Daoy (cell line): ENCODE results near the gene ZNF398. TPM values are rescaled to one million over a fixed set of nuclear protein-coding genes. Genes with fewer than 3 reads are reported as not detected.

Experiments
- DNase-seq: peaks from one replicate; pipeline ENCODE4 v3.0.0-alpha.2; 2015; ENCODE audit warnings: low read depth
- total RNA-seq: library from RNA; depleted of rRNA; stranded (reverse); fragments of >200 nt; shearing (Covaris generic); gene quantifications from 2 replicates; pipeline ENCODE4 v1.2.3, GENCODE V29; 2014

ZNF398 gene
- total RNA-seq, 1 experiment from 2014 or later: 8.7 TPM

DNA sequence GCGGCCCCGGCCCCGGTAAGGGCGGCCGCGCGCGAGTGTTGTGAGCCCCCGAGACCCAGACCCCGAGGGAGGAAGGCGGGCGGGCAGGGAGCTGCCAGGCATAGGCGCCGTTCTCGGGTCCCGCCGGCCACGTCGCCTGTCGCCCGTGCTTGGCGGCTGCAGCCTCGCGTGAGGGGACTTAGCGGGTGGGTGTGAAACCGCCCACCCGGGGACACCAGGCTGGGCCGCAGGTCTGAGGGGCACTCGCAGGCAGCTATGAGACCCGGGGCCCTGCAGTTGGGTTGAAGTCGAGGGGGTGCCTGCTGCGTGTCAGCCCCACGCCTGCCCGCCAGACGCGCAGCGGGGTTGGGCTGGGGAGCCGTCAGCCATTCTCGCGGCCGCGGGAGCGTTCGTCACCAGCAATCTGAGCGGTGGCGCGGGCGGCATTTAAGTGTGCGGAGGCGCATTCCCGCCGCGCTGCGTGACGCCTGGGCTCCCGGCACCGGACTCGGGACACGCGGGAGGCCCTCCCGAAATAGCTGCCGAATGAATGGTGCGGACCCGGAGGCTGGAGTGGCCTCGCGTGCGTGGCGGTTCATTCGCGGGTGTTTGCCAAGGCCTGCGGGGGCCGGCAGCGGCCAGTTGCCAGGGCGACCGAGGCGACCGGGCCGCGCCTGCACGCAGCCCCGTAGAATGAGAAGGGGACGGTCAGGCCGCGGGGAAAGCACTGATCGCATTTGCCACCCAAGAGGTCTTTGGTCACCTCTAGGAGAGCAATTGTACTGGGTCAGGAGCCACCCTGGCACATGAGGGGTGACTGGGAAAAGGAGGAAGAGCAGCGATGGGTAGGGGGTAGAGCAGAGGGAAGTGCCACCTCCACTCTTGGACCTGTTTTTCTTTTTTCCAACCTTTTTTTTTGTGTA lies 750 bp downstream of the ZNF398 start:
- peak; percentile 74 for DNase-seq

DNA sequence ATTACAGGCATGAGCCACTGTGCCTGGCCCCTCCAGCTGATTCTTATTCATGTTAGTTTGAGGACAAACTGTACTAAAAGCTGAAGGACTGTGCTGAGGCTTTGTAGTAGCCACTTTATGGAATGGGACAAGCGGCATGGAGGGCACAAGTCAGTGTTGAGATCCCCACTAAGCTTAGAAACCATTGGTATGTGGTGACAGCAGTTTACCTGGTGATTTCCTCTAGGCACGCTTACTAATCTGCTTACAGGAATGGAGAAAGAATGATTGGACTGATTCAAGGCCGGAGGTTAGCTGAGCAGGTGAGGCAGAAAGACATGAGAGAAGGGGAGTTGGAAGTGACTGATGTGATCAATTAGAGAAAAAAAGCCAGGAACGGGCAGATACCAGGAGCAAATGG lies 3.7 kb downstream of the ZNF398 start:
- DNase-seq: no peak

DNA sequence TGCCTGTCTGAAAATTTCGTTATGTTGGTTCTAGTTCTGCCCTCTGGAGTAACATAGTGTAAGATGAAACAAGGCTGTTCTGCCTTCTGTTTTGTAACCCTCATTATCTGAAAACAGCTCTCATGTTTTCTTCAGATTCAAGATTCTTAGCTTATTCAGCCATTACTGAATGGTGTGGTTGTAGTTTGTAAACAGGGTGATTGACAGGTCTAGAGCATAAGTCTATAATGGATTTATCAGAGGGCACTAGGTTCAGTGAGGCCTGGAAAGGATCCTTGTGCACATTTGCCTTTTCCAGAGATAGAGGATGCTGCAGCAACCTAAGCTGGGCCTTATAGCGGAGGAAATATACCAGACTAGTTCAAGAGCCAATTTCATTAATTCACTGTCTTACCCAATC lies 6.1 kb downstream of the ZNF398 start:
- no peak for DNase-seq

DNA sequence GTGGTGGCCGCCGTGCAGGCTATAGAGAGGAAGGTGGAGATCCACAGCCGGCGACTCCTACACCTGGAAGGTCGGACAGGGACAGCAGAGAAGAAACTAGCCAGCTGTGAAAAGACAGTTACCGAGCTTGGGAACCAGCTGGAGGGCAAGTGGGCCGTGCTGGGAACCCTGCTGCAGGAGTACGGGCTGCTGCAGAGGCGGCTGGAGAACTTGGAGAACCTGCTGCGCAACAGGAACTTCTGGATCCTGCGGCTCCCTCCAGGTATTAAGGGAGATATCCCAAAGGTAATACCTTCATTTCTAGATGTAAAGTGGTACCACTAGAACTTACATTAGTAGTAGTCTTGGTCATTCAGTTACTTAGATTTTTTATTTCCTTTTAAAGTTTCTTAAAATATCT lies 6.8 kb downstream of the ZNF398 start:
- no peak for DNase-seq

DNA sequence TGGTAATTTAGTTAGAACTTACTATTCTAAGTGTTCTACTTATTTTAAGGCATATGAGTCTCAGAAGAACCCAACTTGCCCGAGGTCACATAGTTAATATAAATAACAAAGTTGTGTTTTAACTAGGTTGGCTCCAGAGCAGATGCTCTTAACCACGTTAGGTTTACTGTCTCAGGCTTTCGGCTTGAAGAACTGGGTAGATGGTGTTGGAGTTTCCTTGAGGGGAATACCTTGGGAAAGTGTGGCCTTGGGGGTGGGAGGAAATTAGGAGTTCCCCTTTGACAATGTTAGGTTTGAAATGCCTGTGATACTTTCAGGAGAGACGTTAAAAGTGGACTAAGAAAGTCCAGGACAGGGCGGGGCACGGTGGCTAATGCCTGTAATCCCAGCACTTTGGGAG lies 9.6 kb downstream of the ZNF398 start:
- DNase-seq: no peak

DNA sequence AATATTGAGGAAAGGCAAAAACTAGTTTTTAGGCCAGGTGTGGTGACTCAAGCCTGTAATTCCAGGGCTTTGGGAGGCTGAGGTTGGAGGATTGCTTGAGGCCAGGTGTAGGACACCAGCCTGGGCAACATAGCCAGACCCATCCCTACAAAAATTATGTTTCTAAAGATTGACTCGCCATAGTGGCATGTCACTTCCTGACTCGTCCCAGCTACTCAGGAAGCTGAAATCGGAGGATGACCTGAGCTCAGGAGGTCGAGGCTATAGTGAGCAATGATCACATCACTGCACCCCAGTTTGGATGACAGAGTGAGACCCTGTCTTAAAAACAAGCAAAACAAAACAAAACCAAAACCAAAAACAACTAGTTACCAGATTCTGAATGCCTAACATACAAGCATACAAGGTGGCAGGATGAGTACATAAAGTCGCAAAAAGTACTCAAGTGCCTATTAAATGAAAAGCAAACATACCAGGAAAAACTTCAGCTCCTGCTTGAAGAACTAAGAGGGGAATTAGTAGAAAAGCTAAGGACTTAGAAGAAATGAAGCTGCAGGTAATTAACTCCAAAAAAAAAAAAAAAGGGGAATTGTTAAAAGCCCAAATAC lies 14.1 kb downstream of the ZNF398 start:
- DNase-seq: peak; percentile 41

DNA sequence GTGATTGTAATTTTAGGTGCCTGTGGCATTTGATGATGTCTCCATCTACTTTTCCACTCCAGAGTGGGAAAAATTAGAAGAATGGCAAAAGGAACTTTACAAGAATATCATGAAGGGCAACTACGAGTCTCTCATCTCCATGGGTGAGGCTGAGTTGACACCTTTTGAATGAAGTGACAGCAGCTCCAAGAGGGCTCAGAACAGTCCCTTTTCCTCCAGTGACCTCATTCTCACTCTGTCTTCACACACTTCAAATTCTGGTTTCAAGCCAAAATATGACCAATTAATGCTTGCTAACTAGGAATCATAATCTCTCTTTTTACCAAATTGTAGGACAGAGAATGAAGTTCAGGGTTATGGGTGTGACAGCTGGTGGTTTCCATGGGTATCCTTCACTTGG lies 18.9 kb downstream of the ZNF398 start:
- DNase-seq: no peak

DNA sequence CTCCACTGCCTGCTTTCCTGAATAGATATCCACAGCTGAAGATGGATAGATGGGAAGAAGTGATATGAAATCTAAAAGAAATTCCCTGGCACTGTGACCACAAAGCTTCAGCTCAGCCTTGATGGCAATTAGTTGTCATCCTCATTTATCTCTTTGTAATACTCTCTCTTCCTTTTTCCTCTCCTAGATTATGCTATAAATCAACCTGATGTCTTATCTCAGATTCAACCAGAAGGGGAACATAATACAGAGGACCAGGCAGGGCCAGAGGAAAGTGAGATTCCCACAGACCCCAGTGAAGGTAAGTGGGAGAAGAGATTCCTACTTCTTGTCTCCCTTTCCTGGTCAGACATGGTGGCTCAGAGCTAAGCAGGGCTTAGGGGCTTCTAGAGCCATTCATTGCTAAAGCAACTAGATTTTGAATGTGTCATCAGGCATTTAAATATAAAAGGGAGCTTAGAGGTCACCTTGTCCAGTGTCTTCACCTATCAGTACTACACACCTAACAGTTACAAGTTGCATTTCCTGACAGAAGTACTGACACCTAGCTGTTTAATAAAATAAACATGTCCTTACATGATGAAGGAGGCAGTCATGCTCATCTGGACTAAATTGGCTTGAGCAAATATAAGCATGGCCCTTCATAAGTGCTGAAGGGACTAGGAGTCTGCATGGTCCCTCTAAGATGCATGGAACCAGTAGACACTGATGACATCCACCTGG lies 19.5 kb downstream of the ZNF398 start:
- no peak for DNase-seq

DNA sequence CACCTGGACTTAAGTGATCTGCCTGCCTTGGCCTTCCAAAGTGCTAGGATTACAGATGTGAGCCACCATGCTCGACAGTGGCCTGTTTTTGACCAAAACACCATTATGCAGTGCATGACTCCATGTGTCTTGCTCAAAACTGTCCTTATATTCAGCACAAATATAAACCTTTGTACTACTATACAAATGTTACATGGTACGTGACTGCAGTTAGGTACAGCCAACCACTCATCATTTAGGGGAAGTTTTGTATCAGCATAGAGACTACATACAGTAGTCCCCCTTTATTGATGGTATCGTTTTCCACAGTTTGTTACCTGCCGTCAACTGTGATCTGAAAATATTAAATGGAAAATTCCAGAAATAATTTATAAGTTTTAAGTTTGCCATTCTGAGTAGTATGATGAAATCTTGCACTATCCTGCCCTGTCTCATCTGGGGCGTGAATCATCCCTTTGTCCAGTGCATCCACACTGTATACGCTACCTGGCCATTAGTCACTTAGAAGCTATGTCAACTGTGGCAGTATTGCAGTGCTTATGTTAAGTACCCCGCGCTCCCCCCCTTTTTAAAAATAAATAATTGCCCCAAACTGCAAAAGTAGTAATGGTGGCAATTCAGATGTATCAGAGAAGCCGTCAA lies 24.8 kb downstream of the ZNF398 start:
- no peak for DNase-seq

DNA sequence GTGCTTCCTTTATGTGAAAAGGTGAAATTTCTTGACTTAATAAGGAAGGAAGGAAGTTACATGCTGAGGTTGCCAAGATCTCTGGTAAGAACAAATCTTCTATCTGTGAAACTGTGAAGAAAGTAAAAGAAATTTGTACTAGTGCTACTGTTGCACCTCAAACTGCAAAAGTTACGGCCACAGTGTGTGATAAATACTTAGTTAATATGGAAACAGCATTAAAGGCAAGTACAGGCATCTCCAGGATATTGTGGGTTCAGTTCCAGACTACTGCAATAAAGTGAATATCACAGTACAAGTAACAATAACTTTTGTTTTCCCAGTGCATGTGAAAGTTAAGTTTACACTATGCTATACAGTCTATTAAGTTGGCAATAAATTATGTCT lies 25.3 kb downstream of the ZNF398 start:
- no peak for DNase-seq

DNA sequence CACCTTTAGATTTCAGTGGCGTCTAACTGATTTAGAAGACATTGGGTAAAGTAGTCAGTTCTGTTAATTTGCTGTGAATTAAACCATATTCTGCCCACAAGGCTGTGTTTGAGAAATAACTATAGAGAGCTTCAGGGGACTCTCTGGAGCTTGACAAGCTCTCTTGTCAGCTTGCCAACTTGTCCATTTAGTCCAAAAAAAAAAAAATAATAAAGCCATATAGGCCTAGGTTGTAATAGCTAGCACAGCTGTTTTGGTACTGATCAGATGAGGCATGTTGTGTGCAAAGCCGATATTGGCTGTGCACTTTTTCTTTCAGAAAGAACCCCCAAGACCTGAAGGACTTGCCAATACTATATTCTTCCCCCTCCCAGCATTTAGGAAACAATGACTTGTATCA lies 27.9 kb downstream of the ZNF398 start:
- no peak for DNase-seq

DNA sequence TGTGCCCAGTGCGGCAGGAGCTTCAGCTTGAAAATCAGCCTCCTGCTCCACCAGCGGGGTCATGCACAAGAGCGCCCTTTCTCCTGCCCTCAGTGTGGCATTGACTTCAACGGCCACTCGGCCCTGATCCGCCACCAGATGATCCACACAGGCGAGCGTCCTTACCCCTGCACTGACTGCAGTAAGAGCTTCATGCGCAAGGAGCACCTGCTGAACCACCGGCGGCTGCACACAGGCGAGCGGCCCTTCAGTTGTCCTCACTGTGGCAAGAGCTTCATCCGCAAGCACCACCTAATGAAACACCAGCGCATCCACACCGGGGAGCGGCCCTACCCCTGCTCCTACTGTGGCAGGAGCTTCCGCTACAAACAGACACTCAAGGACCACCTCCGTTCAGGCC lies 32.0 kb downstream of the ZNF398 start:
- no peak for DNase-seq

DNA sequence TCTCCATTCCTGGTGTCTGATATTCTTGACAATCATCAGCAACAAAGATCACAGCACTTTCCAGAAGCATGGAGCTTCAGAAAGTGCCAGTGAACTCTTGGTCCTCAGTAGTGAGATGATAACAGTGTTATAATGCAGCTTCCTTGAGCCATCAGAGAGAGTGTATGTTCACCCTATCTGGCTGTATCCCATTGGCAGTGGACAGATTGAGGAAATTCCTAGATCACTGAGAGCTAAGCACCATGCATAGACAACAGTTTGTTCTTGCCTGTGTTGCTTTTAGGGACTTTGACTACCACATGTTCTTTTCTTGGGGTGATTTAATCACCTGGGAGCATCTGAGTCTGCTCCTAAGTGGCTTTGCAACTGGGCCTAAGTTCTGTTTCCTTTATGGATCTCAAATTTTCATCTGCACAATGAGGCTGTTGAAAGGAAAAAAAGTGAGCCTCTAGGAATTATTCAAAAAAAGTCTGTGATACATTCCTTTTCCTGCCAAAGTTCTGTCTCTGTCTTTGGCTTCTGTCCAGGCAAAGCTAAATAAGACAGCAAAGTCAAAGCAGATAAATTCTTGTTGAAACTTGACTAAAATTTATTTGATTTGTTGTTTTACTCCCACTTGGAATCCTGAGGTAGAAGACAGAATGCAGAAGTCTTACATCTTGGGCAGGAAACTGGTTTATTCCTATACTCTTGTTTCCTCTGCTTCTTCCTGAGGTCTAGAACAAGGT lies 33.6 kb downstream of the ZNF398 start:
- DNase-seq: no peak

DNA sequence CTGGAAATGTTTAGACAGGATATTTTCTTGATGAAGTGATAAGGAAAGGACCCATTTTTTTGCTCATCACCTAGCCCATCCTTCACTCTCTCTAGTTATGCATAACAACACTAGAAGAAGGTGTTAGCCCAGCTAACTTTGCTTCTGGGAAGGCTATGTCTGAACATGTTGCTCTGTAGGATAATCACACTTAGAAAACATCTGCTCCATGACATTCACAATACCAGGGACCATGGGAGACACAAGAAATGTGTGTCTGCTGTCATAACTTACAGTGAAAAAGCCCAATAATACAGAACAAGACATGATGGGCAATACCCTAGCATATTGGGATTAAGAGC lies 34.2 kb downstream of the ZNF398 start:
- no peak for DNase-seq

DNA sequence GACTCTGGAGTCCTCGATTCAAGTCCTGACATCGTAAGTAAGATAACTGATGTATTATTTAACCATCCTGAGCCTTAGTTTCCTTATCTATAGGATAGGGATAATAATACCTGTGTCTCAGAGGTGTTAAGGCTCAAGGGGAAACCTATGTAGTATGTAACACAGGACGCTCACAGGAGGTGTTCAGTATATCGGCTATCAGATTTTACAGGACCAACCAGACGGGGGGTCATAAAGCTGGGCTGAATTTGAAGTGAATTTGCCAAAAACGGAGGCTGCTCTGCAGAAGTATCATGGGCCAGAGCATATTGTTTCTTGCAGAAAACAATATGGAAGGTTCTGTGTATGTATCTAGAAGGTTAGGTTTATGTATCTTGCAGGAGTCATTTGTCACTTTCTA lies 37.0 kb downstream of the ZNF398 start:
- no peak for DNase-seq

DNA sequence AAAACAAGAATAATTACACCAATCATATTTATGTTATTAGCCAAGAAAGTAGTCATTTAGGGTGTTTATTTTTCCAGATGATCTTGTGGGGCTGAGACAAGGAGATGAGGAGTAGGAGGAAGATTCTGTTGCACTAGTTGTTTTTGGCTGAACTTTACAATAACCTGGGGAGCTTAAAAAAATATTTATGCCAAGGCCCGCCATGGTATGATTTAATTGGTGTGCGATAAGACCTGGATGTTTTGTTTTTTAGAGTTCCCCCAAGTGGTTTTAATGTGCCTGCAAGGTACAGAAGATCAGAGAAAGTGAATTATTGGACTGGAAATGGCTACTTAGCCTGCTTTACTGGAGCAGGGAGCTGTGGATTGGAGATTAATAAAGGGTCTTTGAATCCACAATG lies 41.0 kb downstream of the ZNF398 start:
- DNase-seq: no peak

DNA sequence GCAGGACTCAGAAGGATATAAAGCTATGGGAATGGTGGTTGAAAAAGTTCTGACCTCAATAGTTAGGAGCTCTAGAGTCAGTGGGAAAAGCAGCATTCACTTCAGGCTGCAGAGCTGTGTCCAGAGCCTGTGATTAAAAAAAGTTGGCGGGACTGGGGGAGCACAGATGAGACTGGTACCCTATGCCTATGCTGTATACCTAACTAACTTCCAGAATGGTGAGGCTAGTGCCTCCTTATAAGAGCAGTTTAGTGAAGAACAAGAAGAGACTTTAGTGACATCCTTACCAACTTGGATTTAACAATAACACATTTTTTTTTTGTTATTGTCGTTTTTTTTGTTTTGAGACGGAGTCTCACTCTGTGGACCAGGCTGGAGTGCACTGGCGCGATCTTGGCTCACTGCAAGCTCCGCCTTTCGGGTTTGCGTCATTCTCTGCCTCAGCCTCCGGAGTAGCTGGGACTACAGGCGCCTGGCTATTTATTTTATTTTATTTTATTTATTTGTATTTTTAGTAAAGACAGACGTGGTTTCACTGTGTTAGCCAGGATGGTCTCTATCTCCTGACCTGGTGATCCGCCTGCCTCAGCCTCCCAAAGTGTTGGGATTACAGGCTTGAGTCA lies 41.5 kb downstream of the ZNF398 start:
- no peak for DNase-seq

DNA sequence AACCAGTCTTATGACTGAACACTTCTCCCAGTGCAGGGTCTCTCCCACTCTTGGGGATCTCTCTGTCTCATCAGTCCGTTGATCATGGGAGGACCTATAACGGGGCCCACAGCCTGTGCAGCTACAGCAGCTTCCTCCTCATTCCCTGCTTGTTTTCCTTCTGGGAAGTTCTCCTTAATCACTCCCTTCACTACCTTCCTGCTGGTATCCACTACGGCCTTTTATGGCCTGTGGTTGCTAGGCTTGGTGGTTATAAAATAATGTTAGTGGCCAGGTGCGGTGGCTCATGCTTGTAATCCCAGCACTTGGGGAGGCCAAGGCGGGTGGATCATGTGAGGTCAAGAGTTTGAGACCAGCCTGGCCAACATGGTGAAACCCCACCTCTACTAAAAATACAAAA lies 44.6 kb downstream of the ZNF398 start:
- DNase-seq: no peak

DNA sequence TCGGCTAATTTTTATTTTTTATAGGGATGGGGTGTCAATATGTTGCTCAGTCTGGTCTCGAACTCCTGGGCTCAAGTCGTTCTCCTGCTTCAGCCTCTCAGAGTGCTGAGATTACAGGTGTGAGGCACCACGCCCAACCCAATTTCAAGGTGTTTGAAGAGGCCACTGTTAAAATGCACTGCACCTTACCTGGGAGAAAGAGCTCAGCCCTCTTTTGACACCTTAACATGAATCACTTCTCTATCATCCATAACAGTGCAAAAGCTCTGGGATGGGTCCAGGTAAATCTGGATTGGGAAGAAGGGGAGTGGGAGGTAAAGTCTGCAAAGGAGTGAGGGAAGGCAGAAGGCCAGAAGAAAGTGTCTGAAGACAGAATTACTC lies 47.5 kb downstream of the ZNF398 start:
- no peak for DNase-seq

DNA sequence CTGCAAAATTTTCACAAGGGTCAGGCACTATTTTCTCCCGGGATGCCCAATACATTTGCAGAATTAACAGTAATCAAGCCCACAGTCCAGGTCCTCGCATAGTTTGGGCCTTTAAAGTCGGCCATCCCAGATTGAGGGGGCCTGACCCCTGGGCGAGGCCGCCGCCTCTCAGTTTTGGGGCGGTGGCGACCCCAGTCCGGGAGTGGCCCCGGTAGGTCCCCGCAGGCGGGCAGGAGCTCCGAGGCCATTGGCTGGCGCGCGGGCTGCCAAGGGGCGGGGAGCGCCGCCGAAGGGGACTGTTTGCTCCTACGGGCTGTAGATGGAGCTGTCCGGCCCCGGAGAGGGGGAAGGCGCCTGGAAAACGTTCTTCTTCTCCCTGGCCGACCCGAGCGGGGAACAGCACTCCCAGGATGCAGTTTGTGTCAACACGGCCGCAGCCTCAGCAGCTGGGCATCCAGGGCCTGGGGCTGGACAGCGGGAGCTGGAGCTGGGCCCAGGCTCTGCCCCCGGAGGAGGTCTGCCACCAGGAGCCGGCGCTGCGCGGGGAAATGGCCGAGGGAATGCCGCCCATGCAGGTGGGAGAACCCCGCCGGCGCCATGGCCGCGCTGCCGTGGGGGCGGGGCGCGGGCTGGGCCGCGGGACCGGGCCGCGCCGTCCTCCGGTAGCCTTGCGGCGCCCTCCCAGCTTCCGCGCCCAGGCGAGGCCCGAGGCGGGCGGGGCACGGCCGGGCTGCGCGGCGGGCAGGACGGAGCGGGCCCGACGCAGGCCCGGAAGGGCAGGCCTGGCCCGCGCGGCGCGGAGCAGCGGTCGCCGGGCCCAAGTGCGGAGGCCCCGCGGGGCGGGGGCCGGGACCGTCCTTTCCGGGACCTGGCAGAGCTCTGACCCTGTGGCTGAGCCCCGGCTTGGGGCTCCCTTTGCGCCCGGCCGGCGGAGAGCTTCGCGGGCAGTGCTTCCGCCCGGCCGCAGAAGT lies 48.2 kb downstream of the ZNF398 start, which contains the start of gene ZNF282:
Gene ZNF282 (plus strand): TSS at position 367 of the 971 bp plus-strand sequence. CDS start 44 bp downstream, at position 411.
- peak; percentile 97 for DNase-seq
